Fibroblast of lung (primary cell): ENCODE results near the gene TWSG1. TPM values are rescaled to one million over a fixed set of nuclear protein-coding genes. Genes with fewer than 3 reads are reported as not detected.
A peak's percentile ranks its signal among the peaks of the same experiment; 100 is the strongest.
"Not testable (repeated sequence)": the region's sequence is repeated elsewhere in the genome, so short reads cannot be mapped to it uniquely, and the experiment has no call there.

Experiments
- DNase-seq, 2 donors: peaks; one replicate each; pipeline versions ENCODE4 v3.0.0 to v3.0.0-alpha.2; 2010; ENCODE audit warnings: low read depth in 2 of 2
- H2AFZ ChIP-seq: 2 replicates; pipeline ENCODE4 v1.5.1; 2012; ENCODE audit warnings: low read length, control low read depth, inconsistent platforms
- H3K27ac ChIP-seq: 2 replicates; pipeline ENCODE4 v1.5.1; 2011; ENCODE audit warnings: low read length, control low read depth; ENCODE audit not compliant: insufficient read depth
- H3K27me3 ChIP-seq: 2 replicates; pipeline ENCODE4 v1.5.1; 2011; ENCODE audit warnings: mild to moderate bottlenecking, low read length; ENCODE audit not compliant: control insufficient read depth, insufficient read depth
- H3K36me3 ChIP-seq: 2 replicates; pipeline ENCODE4 v1.5.1; 2011; ENCODE audit warnings: low read length; ENCODE audit not compliant: control insufficient read depth, insufficient read depth
- H3K4me1 ChIP-seq: 2 replicates; pipeline ENCODE4 v1.5.1; 2011; ENCODE audit warnings: low read length; ENCODE audit not compliant: control insufficient read depth, insufficient read depth; ENCODE audit errors: extremely low read depth
- H3K4me2 ChIP-seq: 2 replicates; pipeline ENCODE4 v1.5.1; 2011; ENCODE audit warnings: low read length, control low read depth; ENCODE audit not compliant: insufficient read depth; ENCODE audit errors: extremely low read depth
- H3K4me3 ChIP-seq, 4 experiments: fragments of 200-600 bp in 1 of 4; sonication (generic) in 1 of 4; replicated peaks in 1 of 4; 2 replicates each; pipeline ENCODE4 v1.5.1; 2011 to 2016; ENCODE audit warnings: low read length in 4 of 4, low read depth in 3 of 4, mild to moderate bottlenecking in 3 of 4, control low read depth in 2 of 4, inconsistent platforms in 1 of 4, mixed read lengths in 1 of 4; ENCODE audit not compliant: insufficient read depth in 1 of 4; ENCODE audit errors: control extremely low read depth in 1 of 4
- H3K79me2 ChIP-seq: 2 replicates; pipeline ENCODE4 v1.5.1; 2012; ENCODE audit warnings: mild to moderate bottlenecking, low read length, inconsistent platforms; ENCODE audit not compliant: control insufficient read depth, insufficient read depth
- H3K9ac ChIP-seq: 2 replicates; pipeline ENCODE4 v1.5.1; 2011; ENCODE audit warnings: mild to moderate bottlenecking, low read length, control low read depth; ENCODE audit not compliant: insufficient read depth
- H3K9me3 ChIP-seq: 2 replicates; pipeline ENCODE4 v1.5.1; 2012; ENCODE audit warnings: low read depth, low read length; ENCODE audit not compliant: control insufficient read depth, insufficient read depth
- H4K20me1 ChIP-seq: 2 replicates; pipeline ENCODE4 v1.5.1; 2011; ENCODE audit warnings: low read length; ENCODE audit not compliant: control insufficient read depth, insufficient read depth; ENCODE audit errors: extremely low read depth
- EZH2 ChIP-seq: IDR thresholded peaks from 2 replicates; pipeline ENCODE4 v1.5.1; 2012; ENCODE audit warnings: low read length, control low read depth, mild to moderate bottlenecking; ENCODE audit errors: missing control alignments
- polyA plus RNA-seq, 2 donors: library from polyadenylated mRNA; depleted of rRNA in 1 of 2; stranded (reverse) in 1 of 2; unstranded in 1 of 2; fragments of >200 nt; gene quantifications; 2 replicates each; pipeline ENCODE4 v1.2.1, GENCODE V29; 2011 to 2012; ENCODE audit warnings: missing spikeins in 1 of 2
- total RNA-seq: library from RNA; depleted of rRNA; stranded (reverse); fragments of >200 nt; gene quantifications from 2 replicates; pipeline ENCODE4 v1.2.1, GENCODE V29; 2014
- TF ChIP-seq, protein P1 (sequence below), 2 donors: IDR thresholded peaks in 1 of 2; conservative IDR thresholded peaks in 1 of 2; 1 replicate in 1 of 2; 2 replicates in 1 of 2; pipeline ENCODE4 v1.5.1; 2011 to 2012; ENCODE audit warnings: low read length in 2 of 2, control low read depth in 1 of 2, inconsistent platforms in 1 of 2, low read depth in 1 of 2, mild to moderate bottlenecking in 1 of 2

Gene TWSG1
- total and polyA plus RNA-seq, 2 donors (not counting 1 experiment from before 2014, with no cell fraction given): 188 to 216 TPM

DNA sequence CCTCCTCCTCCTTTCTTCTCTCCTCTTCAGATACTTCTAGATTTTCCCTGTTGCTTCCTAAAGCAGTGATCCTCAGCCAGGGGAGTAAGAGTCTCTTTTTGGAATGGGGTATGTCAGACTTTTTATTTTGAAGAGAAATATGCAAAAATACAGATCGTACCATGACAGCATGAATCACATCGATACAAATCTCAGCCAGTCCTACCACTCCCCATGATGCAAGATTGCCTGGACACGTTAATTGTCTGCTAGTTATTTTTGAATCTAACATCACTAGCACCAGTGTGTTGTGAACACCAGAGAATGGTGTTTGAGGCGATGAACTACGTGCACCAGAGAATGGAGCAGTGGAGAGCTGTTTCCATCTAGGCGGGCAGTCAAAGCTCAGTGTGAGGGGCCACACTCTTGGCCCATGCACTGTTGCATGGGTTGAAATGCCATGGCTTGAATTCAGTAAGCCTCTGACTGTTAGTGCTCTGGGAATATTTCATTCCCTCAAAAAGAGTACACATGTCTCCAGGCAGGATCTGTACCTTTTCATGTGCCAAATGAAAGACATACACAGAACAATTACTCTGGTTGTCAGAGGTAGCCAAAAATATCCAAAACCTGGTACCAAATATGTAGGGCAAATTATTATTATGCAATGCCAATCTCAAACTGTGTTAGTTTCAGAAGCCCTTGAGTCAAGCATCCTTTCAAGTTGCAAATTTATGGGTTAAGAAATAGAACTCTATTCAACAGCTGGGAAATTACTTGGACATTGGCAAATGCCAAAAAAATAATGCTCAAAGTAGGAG is 94.5 kb downstream of the TWSG1 start:
- Histone ChIP-seq H3K4me2 (peak overlapping the region; percentile 30), H3K27ac (no peak overlapping the region)

GRCh38 chr18:9429662-9429993 is 95.1 kb downstream of the TWSG1 start:
- H3K27me3 ChIP-seq: no peaks in the 10 kb centered on the region
- peak overlapping the region; percentile 30 for H3K4me2 ChIP-seq
- H2AFZ ChIP-seq: no peak overlapping the region
- no peaks in the 10 kb centered on the region for H3K36me3 ChIP-seq
- TF ChIP-seq, protein P1, sequence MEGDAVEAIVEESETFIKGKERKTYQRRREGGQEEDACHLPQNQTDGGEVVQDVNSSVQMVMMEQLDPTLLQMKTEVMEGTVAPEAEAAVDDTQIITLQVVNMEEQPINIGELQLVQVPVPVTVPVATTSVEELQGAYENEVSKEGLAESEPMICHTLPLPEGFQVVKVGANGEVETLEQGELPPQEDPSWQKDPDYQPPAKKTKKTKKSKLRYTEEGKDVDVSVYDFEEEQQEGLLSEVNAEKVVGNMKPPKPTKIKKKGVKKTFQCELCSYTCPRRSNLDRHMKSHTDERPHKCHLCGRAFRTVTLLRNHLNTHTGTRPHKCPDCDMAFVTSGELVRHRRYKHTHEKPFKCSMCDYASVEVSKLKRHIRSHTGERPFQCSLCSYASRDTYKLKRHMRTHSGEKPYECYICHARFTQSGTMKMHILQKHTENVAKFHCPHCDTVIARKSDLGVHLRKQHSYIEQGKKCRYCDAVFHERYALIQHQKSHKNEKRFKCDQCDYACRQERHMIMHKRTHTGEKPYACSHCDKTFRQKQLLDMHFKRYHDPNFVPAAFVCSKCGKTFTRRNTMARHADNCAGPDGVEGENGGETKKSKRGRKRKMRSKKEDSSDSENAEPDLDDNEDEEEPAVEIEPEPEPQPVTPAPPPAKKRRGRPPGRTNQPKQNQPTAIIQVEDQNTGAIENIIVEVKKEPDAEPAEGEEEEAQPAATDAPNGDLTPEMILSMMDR (conservative IDR thresholded peaks at IDR 0.05 in 1 of 2, IDR thresholded peaks at IDR 0.05 in 1 of 2; ENCODE audit: low read depth in 1 of 2, low read length in 2 of 2): no peak
- no peak for TF ChIP-seq EZH2
- peak in 1 of 2 donors; percentile 48 for DNase-seq
- H3K79me2 ChIP-seq: no peaks in the 10 kb centered on the region
- no peaks in the 10 kb centered on the region for H4K20me1 ChIP-seq
- H3K9ac ChIP-seq: no peak overlapping the region
- no peak overlapping the region for H3K4me3 ChIP-seq
- no peak overlapping the region for H3K27ac ChIP-seq
- peaks cover 3% of the 10 kb centered on the region for H3K4me1 ChIP-seq
- H3K9me3 ChIP-seq: no peaks in the 10 kb centered on the region

More for the DNA sequence above, 94.5 kb downstream of the TWSG1 start:
- no peak for DNase-seq
- no peak overlapping the region for H3K4me3 ChIP-seq
- no peaks in the 10 kb centered on the region for H3K9me3 ChIP-seq
- H3K9ac ChIP-seq: no peak overlapping the region
- H4K20me1 ChIP-seq: no peaks in the 10 kb centered on the region
- no peak for TF ChIP-seq EZH2
- TF ChIP-seq, protein P1 (conservative IDR thresholded peaks at IDR 0.05 in 1 of 2, IDR thresholded peaks at IDR 0.05 in 1 of 2; ENCODE audit: low read depth in 1 of 2, low read length in 2 of 2): no peak
- H3K79me2 ChIP-seq: no peaks in the 10 kb centered on the region
- H3K4me1 ChIP-seq: peaks cover 1% of the 10 kb centered on the region
- no peaks in the 10 kb centered on the region for H3K27me3 ChIP-seq
- no peaks in the 10 kb centered on the region for H3K36me3 ChIP-seq
- no peak overlapping the region for H2AFZ ChIP-seq

DNA sequence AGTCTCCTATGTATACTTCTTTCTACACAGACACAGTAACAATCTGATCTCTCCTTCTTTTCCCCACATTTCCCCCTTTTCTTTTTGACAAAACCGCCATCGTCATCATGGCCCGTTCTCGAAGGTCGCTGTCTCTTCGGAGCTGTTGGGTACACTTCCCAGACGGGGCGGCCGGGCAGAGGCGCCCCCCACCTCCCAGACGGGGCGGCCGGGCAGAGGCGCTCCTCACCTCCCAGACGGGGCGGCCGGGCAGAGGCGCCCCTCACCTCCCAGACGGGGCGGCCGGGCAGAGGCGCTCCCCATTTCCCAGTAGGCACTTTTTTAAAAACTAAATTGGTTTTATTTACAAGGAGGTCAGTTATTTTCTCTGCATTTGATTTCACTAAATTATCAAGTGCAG is 95.7 kb downstream of the TWSG1 start:
- H3K79me2 ChIP-seq, H3K4me1 ChIP-seq, H2AFZ ChIP-seq, H4K20me1 ChIP-seq, H3K4me3 ChIP-seq, H3K9ac ChIP-seq, H3K27ac ChIP-seq, DNase-seq, H3K9me3 ChIP-seq, H3K4me2 ChIP-seq, H3K36me3 ChIP-seq, H3K27me3 ChIP-seq: not testable (repeated sequence)
